A673 (cell line): Measurements from ENCODE around the gene SOX5. TPM values are rescaled to one million over a fixed set of nuclear protein-coding genes. Genes with fewer than 3 reads are reported as not detected.

ENCODE experiments used
- BruUV-seq: library from RNA; stranded (reverse); fragments of 400-500 nt; replicated peaks from 2 replicates; lab custom pipeline; 2021; lab: Mats Ljungman, UMichigan
- CTCF ChIA-PET: fragments of 300-600 bp; sonication (Branson Sonifier 250); formaldehyde crosslinking; loops from one replicate; lab custom pipeline; 2022; ENCODE audit warnings: antibody characterized with exemption; lab: Charles Lee
- POLR2A ChIA-PET: fragments of 300-600 bp; sonication (Branson Sonifier 250); formaldehyde crosslinking; loops from one replicate; lab custom pipeline; 2022; ENCODE audit warnings: antibody characterized with exemption; ENCODE audit not compliant: low non-redundant PET; lab: Charles Lee
- DNase-seq: peaks from one replicate; pipeline ENCODE4 v3.0.0-alpha.2; 2015; ENCODE audit warnings: low spot score
- H3K27ac ChIP-seq: fragments of 200-600 bp; sonication (generic); 2 replicates; pipeline ENCODE4 v1.5.1; 2016; ENCODE audit warnings: mixed run types, low read depth, mild to moderate bottlenecking, mixed read lengths, antibody characterized with exemption, low read length; ENCODE audit not compliant: poor library complexity, severe bottlenecking
- H3K27me3 ChIP-seq: fragments of 200-600 bp; sonication (generic); replicated peaks from 2 replicates; pipeline ENCODE4 v1.6.1; 2017; ENCODE audit warnings: mixed run types, low read depth, mild to moderate bottlenecking, mixed read lengths, antibody characterized with exemption, low read length; ENCODE audit not compliant: insufficient read depth, poor library complexity
- H3K36me3 ChIP-seq: fragments of 200-600 bp; sonication (generic); 2 replicates; pipeline ENCODE4 v1.6.1; 2016; ENCODE audit warnings: mixed run types, mild to moderate bottlenecking, mixed read lengths, antibody characterized with exemption, low read length; ENCODE audit not compliant: insufficient read depth, poor library complexity, severe bottlenecking
- H3K4me1 ChIP-seq: fragments of 200-600 bp; sonication (generic); 2 replicates; pipeline ENCODE4 v1.6.1; 2017; ENCODE audit warnings: mixed run types, mild to moderate bottlenecking, mixed read lengths, antibody characterized with exemption, low read length; ENCODE audit not compliant: insufficient read depth, poor library complexity, severe bottlenecking
- H3K4me3 ChIP-seq: fragments of 200-600 bp; sonication (generic); 2 replicates; pipeline ENCODE4 v1.5.1; 2016; ENCODE audit warnings: low read depth, mixed run types, mild to moderate bottlenecking, mixed read lengths, low read length; ENCODE audit not compliant: poor library complexity, severe bottlenecking
- H3K9me3 ChIP-seq: fragments of 200-600 bp; sonication (generic); 2 replicates; pipeline ENCODE4 v1.6.1; 2016; ENCODE audit warnings: mixed run types, low read depth, mild to moderate bottlenecking, mixed read lengths, antibody characterized with exemption, low read length; ENCODE audit not compliant: poor library complexity, severe bottlenecking
- CTCF ChIP-seq: fragments of 300-800, 200-600 bp; sonication (generic); conservative IDR thresholded peaks from 2 replicates; pipeline ENCODE4 v1.5.1; 2017; ENCODE audit warnings: low read depth, mild to moderate bottlenecking, antibody characterized with exemption, low read length, moderate library complexity, mixed read lengths
- EZH2 ChIP-seq: fragments of 200-600 bp; sonication (generic); IDR thresholded peaks from 2 replicates; pipeline ENCODE4 v1.6.1; 2017; ENCODE audit warnings: borderline replicate concordance, low read depth, mild to moderate bottlenecking, mixed read lengths, antibody characterized with exemption, low read length; ENCODE audit not compliant: poor library complexity, severe bottlenecking
- intact Hi-C: fragments of 100-400 bp; cut with micrococcal nuclease; formaldehyde crosslinking; loops from one replicate; pipeline ENCODE4 v1.10.0; 2022; ENCODE audit not compliant: unreplicated experiment
- total RNA-seq: library from RNA; stranded (reverse); gene quantifications from 2 replicates; pipeline ENCODE4 v1.2.3, GENCODE V29; 2021

Gene SOX5
- total RNA-seq, 1 experiment from 2014 or later, result 11.9 TPM

- no peak for TF ChIP-seq CTCF
- TF ChIP-seq EZH2, result no peak
- Histone ChIP-seq H3K9me3 (no peaks in the 10 kb centered on the region), H3K4me1 (no peaks in the 10 kb centered on the region), H3K27ac (no peak overlapping the region), H3K4me3 (no peak overlapping the region), H3K36me3 (no peaks in the 10 kb centered on the region), H3K27me3 (no peaks in the 10 kb centered on the region)
- intact Hi-C loops, result no loop called here
- no peak for DNase-seq
- POLR2A ChIA-PET, result no interaction called here
- BruUV-seq, result no TSS peak
- CTCF ChIA-PET, result no interaction called here
Measured at GRCh38 chr12:23729359-23729758, 220.1 kb downstream of the SOX5 start.

- DNase-seq, result no peak
- H3K36me3 ChIP-seq, result no peaks in the 10 kb centered on the region
- intact Hi-C loops, result no loop called here
- ChIA-PET POLR2A (no interaction called here), CTCF (no interaction called here)
- no peaks in the 10 kb centered on the region for H3K4me1 ChIP-seq
- no TSS peak for BruUV-seq
- no peak overlapping the region for H3K27ac ChIP-seq
- H3K27me3 ChIP-seq, result no peaks in the 10 kb centered on the region
- no peaks in the 10 kb centered on the region for H3K9me3 ChIP-seq
- no peak overlapping the region for H3K4me3 ChIP-seq
- TF ChIP-seq CTCF (no peak), EZH2 (no peak)
Measured at GRCh38 chr12:23726646-23727045, 222.8 kb downstream of the SOX5 start.

- Histone ChIP-seq H3K9me3 (no peaks in the 10 kb centered on the region), H3K27ac (no peak overlapping the region), H3K4me3 (no peak overlapping the region), H3K36me3 (no peaks in the 10 kb centered on the region), H3K27me3 (no peaks in the 10 kb centered on the region), H3K4me1 (no peaks in the 10 kb centered on the region)
- no peak for DNase-seq
- ChIA-PET POLR2A (no interaction called here), CTCF (no interaction called here)
- TF ChIP-seq CTCF (no peak), EZH2 (no peak)
- intact Hi-C loops, result no loop called here
- no TSS peak for BruUV-seq
Measured at GRCh38 chr12:23722655-23723054, 226.8 kb downstream of the SOX5 start.
